DMS 273 treated with DMSO at 0.1 percent for 48 hours (cell line): ENCODE results near the gene KDM5D.

ENCODE experiments used
- DNase-seq: peaks from one replicate; lab custom pipeline; 2025; lab: John Stamatoyannopoulos, UW

The KDM5D gene

DNA sequence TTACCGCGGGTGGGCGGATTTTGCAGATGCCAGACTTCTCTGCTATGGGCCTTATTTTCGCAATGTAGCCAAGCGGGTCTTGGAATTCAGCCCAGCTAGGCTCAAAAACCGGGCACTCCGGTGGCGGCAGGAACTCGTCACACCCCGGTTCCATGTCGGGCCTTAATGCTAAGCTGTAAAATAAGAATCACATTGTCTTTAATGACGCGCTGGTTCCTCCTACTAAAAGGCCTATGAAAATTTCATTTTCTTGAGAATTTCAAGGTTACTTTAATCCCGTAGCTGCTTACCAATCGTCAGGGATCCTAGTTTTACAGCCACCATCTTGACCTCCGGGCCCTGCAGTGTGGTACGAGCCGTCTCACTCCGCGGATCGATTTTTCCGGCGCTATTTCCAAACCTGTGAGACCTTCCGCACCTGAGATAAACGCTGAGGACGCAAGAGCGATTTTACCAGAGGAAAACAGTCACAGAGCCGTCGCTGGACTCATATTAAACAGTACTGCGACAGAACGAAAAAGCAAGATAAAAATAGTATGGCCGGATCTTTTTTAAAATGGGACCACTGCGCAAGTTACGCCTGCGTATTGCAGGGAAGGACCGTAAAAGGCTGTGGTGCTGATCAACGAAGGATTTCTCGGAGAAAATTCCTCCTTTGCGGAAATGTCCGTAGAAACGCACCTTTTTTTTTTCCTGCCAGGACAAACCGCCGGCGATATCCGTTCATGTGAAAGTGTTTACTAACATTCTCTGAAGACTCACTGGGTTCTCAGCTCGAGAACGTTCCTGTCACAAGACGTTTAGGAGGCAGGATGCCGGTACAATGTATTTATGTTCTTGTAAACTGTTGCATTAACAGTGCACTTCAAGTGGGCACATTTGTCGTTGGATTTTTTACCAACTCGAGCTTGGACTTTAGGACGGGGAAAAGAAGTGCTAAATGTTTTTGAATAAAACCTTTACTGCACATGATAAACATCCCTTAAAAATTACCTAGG lies at the start of gene KDM5D:
KDM5D (minus strand) TSS at position 346 of the 998 bp plus-strand sequence; CDS start at position 154, 192 bp downstream.
- DNase-seq = no peak

DNA sequence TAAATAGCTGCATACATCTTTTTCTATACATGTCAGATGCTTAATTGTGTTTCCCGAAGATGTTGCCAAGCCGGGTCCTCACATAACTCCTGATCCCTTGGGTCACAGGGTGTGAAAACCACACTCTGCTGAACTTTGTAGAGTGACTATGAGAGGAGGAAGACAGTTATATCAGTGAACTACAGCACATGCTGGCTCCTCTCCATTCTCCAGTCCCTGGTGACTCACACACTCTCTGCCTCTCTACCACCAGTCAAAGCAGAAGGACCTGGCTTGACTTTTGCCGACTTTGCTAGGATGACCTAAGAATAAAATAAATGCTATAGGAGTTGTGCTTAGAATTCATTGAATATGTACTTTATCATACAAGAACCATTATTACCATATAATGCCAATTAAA lies 23.8 kb upstream of the KDM5D start:
- no peak for DNase-seq

DNA sequence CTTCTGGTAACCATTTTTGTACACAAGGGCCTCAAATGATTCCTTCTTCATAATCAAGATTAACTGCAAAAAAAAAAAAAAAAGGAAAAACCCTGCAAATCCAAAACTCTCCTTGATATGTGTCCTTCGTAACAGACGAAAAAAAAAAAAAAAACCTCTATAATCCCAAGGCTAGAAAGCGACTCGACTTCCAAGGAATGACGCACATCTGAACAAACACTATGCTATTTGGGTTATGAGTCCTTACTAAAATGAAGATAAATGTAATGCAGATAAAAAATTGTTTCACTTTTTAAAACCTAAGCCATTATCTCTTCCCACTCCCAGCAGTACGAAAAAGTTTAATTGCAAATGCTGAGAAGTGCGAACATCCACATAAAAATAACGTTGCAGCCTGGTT lies 1.2 kb downstream of the KDM5D start:
- no peak for DNase-seq

DNA sequence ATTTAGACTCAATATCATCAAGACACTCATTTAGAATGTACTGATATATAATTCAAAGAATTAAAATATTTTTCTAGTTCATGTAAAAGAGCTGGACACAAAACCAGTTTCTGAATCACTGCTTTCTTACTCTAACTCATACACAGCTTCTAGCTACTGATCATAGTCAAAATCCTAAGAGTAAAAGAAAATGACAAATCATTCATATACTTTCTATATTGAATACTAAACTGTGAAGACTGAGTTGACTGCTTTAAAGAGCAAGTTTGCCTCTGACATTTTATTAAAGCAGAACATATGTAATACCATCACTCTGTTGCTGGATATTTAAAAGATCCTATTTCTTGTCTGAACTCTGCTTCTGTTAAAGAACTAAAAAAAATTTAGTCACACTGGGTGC lies 2.4 kb downstream of the KDM5D start:
- no peak for DNase-seq

DNA sequence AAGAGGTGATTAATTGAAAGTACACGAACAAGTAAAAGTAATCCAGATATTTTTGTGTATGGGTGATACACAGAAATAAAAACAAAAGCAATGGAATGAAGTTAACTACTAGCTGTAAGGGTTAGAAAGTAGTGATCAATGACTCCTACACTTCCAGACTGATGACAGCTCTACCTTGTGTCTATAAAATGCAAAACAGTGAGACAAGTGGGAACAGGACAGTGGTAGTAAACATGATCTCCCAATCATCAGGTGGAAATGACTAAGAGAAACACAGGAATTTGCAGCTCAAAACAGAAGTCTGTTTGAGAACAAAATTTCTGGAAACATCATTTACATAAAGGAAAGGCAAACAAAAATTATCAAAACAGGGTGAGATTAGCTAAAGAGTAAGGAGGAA lies 10.1 kb downstream of the KDM5D start:
- no peak for DNase-seq

DNA sequence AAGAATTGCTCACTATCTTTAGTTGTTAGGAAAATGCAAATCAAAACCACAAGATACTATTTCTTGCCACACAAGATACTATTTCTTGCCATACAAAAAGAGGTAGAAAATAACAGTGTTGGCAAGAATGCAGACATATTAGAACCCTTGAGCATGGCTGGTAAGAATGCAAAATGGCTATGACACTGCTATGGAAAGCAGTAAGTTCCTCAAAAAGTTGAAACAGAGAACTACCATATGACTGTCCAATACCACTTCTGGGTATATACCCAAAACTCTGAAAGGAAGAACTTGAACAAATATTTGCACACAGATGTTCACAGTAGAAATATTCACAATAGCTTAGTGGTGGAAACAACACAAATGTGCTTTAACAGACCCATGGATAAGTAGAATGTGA lies 26.6 kb downstream of the KDM5D start:
- DNase-seq = no peak

DNA sequence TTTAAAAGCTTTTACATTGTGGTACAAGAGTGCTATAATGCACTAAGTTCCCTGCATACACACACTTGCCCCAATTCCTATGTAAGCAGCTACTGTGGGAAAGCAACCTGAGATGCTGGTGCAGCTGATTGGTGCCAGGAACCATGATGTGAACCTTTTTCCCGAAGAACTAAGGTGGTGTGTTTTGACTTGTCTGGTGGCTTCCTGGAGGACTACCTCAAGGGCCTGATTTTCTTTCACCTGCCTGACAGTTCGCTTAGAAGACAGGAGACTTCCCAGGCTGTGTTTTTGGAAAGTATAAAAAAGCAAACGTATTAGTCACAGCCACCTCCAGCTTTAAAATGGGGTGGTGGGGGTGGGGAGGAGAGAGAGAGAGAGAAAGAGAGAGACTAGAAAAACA lies 27.4 kb downstream of the KDM5D start:
- no peak for DNase-seq

DNA sequence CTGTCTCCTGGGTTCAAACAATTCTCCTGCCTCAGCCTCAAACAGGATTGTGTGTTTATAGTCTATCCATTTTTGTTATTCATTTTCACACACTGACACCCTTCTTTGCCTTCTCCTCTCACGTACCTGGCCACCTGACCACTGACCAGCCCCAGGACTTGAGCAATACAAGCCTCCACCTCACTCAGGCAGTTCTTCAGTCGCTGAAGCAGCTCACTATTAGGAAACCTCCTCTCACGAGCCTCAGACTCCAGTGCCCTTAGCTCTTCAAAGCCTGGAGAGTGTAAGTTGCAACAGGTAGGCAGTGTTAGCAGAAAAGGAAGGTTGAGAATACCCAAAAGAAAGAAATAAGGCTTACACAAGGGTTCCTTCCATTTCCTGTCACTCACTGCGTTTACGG lies 29.3 kb downstream of the KDM5D start:
- no peak for DNase-seq

DNA sequence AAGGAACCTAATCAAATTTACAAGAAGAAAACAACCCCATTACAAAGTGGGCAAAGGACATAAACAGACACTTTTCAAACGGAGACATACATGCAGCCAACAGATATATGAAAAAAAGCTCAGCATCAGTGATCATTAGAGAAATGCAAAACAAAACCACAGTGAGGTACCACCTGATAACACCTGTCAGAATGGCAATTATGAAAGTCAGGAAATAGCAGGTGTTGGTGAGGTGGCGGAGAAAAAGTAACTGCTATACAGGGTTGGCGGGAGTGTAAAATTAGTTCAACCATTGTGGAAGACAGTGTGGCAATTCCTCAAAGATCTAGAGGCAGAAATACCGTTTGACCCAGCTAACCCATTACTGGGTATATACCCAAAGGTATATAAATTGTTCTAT lies 31.1 kb downstream of the KDM5D start:
- no peak for DNase-seq

DNA sequence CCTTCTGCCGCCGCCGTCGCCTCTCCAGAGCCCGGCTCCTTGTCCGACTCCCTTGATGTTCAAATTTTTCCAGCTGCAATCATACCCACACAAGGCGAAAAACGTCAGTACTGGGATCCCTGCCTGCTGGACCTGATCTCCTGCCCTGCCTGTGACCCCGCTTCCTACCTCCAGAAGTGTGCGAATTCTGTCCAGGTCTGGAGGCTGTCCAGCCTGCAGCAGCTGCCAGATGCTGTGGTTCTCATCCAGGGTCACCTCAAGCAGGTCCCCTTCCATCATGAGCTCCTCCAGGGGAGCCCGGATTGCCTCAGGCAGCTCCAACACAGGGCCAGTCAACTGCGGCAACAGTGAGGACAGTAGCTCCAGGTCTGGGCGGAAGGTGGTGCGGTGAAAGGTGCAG lies 38.3 kb downstream of the KDM5D start:
- DNase-seq = no peak

DNA sequence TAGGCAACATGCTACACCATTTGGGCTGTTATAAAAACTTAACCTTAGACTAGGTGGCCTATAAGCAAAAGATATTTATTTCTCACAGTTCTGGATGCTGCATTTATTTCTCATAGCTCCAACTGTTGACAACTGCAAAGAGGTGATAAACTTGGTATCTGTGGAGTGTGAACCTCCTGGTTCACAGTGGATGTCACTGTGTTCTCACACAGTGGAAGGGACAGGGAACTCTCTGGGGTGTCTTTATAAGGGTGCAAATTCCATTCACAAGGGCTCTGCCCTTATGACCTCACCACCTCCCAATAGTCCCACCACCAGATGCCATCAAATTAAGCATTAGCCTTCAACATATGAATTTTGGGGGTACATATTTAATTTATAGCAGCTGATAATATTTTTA lies 46.0 kb downstream of the KDM5D start:
- DNase-seq = no peak

DNA sequence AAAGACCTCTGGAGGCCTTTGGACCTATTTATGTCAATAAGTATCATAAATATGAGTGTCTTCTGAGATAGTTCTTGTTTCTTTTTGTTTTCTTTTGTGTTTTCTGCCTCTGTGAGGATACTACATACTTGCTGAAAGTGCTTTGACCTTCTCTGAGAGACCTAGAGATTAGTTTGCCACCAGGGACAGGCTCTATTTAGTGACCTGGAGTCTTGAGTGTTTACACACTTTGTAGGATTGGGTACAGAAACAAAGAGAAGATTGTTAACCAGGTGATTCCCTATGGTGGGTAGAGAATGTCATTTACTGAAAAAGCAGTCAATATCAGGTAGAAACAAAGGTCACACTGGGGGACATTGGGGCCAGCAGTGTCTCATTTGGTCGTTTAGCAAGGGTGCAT lies 63.7 kb downstream of the KDM5D start:
- DNase-seq = no peak
